ENCODE data around the gene ABCC1.
"Not testable (repeated sequence)": the region's sequence is repeated elsewhere in the genome, so short reads cannot be mapped to it uniquely, and the experiment has no call there.

The ABCC1 gene

GRCh38 chr16:16183562-16183961 lies 234.1 kb downstream of the ABCC1 start:
- no peak overlapping the region for H3K4me3 ChIP-seq
- H3K27ac ChIP-seq = no peak overlapping the region

GRCh38 chr16:16184594-16184993 lies 235.2 kb downstream of the ABCC1 start:
- Histone ChIP-seq H3K27ac (no peak overlapping the region), H3K4me3 (no peak overlapping the region)

- Histone ChIP-seq H3K27ac (no peak overlapping the region), H3K4me3 (no peak overlapping the region)
These were observed 235.7 kb downstream of the ABCC1 start for GRCh38 chr16:16185095-16185494.

GRCh38 chr16:16186820-16187219 lies 237.4 kb downstream of the ABCC1 start:
- Histone ChIP-seq H3K27ac (no peak overlapping the region), H3K4me3 (no peak overlapping the region)

GRCh38 chr16:16188827-16189226 lies 239.4 kb downstream of the ABCC1 start:
- H3K4me3 ChIP-seq = no peak overlapping the region

GRCh38 chr16:16189842-16190241 lies 240.4 kb downstream of the ABCC1 start:
- H3K4me3 ChIP-seq = no peak overlapping the region
- no peak overlapping the region for H3K27ac ChIP-seq

More at GRCh38 chr16:16188827-16189226, 239.4 kb downstream of the ABCC1 start:
- H3K27ac ChIP-seq = no peak overlapping the region

- Histone ChIP-seq H3K27ac (no peak overlapping the region), H3K4me3 (no peak overlapping the region)
These were observed 241.1 kb downstream of the ABCC1 start for GRCh38 chr16:16190546-16190945.

- not testable (repeated sequence) for H3K4me3 ChIP-seq, H3K27ac ChIP-seq
These were observed 241.6 kb downstream of the ABCC1 start for GRCh38 chr16:16190966-16191365.

- Histone ChIP-seq H3K4me3 (no peak overlapping the region), H3K27ac (no peak overlapping the region)
These were observed 242.2 kb downstream of the ABCC1 start for GRCh38 chr16:16191493-16192167.

Measured in skin epidermis (tissue), 12 donors.